Measurements from ENCODE around the gene ROBO4.

Gene ROBO4

GRCh38 chr11:124889191-124890091 lies 8.2 kb downstream of the ROBO4 start:
- no peak for DNase-seq

- DNase-seq = no peak
These were observed 10.0 kb downstream of the ROBO4 start for GRCh38 chr11:124887667-124888013.

- no peak for DNase-seq
These were observed 10.5 kb downstream of the ROBO4 start for GRCh38 chr11:124886978-124887666.

- DNase-seq = no peak
These were observed 11.2 kb downstream of the ROBO4 start for GRCh38 chr11:124886476-124886875.

GRCh38 chr11:124884869-124885479 lies 12.7 kb downstream of the ROBO4 start:
- no peak for DNase-seq

- no peak for DNase-seq
These were observed 13.3 kb downstream of the ROBO4 start for GRCh38 chr11:124884340-124884739.

- DNase-seq = no peak
These were observed 15.2 kb downstream of the ROBO4 start for GRCh38 chr11:124882339-124883071.

- DNase-seq = no peak
These were observed 16.7 kb downstream of the ROBO4 start for GRCh38 chr11:124880958-124881357.

GRCh38 chr11:124880290-124880611 lies 17.4 kb downstream of the ROBO4 start:
- DNase-seq = no peak

- no peak for DNase-seq
These were observed 18.0 kb downstream of the ROBO4 start for GRCh38 chr11:124879493-124880289.

GRCh38 chr11:124878759-124879492 lies 18.7 kb downstream of the ROBO4 start:
- DNase-seq = no peak

GRCh38 chr11:124877910-124878758 lies 19.5 kb downstream of the ROBO4 start:
- no peak for DNase-seq

GRCh38 chr11:124877631-124877909 lies 20.1 kb downstream of the ROBO4 start:
- no peak for DNase-seq

- DNase-seq = no peak
These were observed 20.6 kb downstream of the ROBO4 start for GRCh38 chr11:124876818-124877630.

- no peak for DNase-seq
These were observed 21.5 kb downstream of the ROBO4 start for GRCh38 chr11:124875943-124876817.

- no peak for DNase-seq
These were observed 22.3 kb downstream of the ROBO4 start for GRCh38 chr11:124875401-124875800.

GRCh38 chr11:124874571-124875255 lies 23.0 kb downstream of the ROBO4 start:
- no peak for DNase-seq

GRCh38 chr11:124873951-124874350 lies 23.7 kb downstream of the ROBO4 start:
- DNase-seq = no peak
